H9 (cell line): ENCODE data around the gene MLIP. TPM values are rescaled to one million over a fixed set of nuclear protein-coding genes. Genes with fewer than 3 reads are reported as not detected.

Experiments
- DNase-seq: peaks from one replicate; pipeline ENCODE4 v3.0.0-alpha.2; 2017
- H2AFZ ChIP-seq: one replicate; pipeline ENCODE4 v1.6.1; 2013; ENCODE audit warnings: mild to moderate bottlenecking, low read length, control low read depth, moderate library complexity
- H2AK5ac ChIP-seq: 2 replicates; pipeline ENCODE4 v1.6.1; 2013; ENCODE audit warnings: low read length, control low read depth, mixed read lengths; ENCODE audit not compliant: insufficient read length
- H2BK120ac ChIP-seq: one replicate; pipeline ENCODE4 v1.6.1; 2013; ENCODE audit warnings: low read depth, mild to moderate bottlenecking, low read length, control low read depth, inconsistent platforms; ENCODE audit not compliant: poor library complexity, severe bottlenecking
- H2BK12ac ChIP-seq: 2 replicates; pipeline ENCODE4 v1.6.1; 2013; ENCODE audit warnings: low read length, control low read depth, mixed read lengths, low read depth; ENCODE audit not compliant: insufficient read length
- H2BK15ac ChIP-seq: 2 replicates; pipeline ENCODE4 v1.6.1; 2013; ENCODE audit warnings: low read depth, low read length, control low read depth
- H2BK20ac ChIP-seq: one replicate; pipeline ENCODE4 v1.6.1; 2013; ENCODE audit warnings: low read depth, mild to moderate bottlenecking, low read length, control low read depth, inconsistent platforms; ENCODE audit not compliant: poor library complexity, severe bottlenecking
- H2BK5ac ChIP-seq: 2 replicates; pipeline ENCODE4 v1.6.1; 2013; ENCODE audit warnings: low read length, control low read depth, mixed read lengths; ENCODE audit not compliant: insufficient read length
- H3K14ac ChIP-seq: 2 replicates; pipeline ENCODE4 v1.6.1; 2013; ENCODE audit warnings: low read length, control low read depth; ENCODE audit not compliant: insufficient read depth
- H3K18ac ChIP-seq: 2 replicates; pipeline ENCODE4 v1.6.1; 2013; ENCODE audit warnings: low read depth, mild to moderate bottlenecking, mixed read lengths, low read length, control low read depth; ENCODE audit not compliant: insufficient read length
- H3K23ac ChIP-seq: 2 replicates; pipeline ENCODE4 v1.6.1; 2013; ENCODE audit warnings: low read length, control low read depth, mixed read lengths, low read depth; ENCODE audit not compliant: insufficient read length
- H3K23me2 ChIP-seq: 2 replicates; pipeline ENCODE4 v1.6.1; 2013; ENCODE audit warnings: low read depth, mild to moderate bottlenecking, mixed read lengths, low read length, control low read depth; ENCODE audit not compliant: insufficient read length, poor library complexity, severe bottlenecking
- H3K27ac ChIP-seq: 2 replicates; pipeline ENCODE4 v1.5.1; 2013; ENCODE audit warnings: low read length, control low read depth, mixed read lengths, low read depth; ENCODE audit not compliant: insufficient read length
- H3K27me3 ChIP-seq: 2 replicates; pipeline ENCODE4 v1.6.1; 2013; ENCODE audit warnings: low read length, control low read depth, inconsistent platforms; ENCODE audit not compliant: insufficient read depth
- H3K4ac ChIP-seq: 2 replicates; pipeline ENCODE4 v1.6.1; 2013; ENCODE audit warnings: low read depth, mild to moderate bottlenecking, control low read depth, inconsistent platforms, low read length, moderate library complexity
- H3K4me1 ChIP-seq: 2 replicates; pipeline ENCODE4 v1.6.1; 2013; ENCODE audit warnings: low read length, control low read depth, inconsistent platforms; ENCODE audit not compliant: insufficient read depth
- H3K4me2 ChIP-seq: 2 replicates; pipeline ENCODE4 v1.6.1; 2013; ENCODE audit warnings: low read length, control low read depth, mixed read lengths; ENCODE audit not compliant: insufficient read length, insufficient read depth
- H3K56ac ChIP-seq: 2 replicates; pipeline ENCODE4 v1.6.1; 2013; ENCODE audit warnings: low read depth, mild to moderate bottlenecking, mixed read lengths, low read length, control low read depth; ENCODE audit not compliant: insufficient read length
- H3K79me1 ChIP-seq: 2 replicates; pipeline ENCODE4 v1.6.1; 2013; ENCODE audit warnings: low read depth, mild to moderate bottlenecking, moderate library complexity, low read length, control low read depth, inconsistent platforms; ENCODE audit not compliant: insufficient read depth, poor library complexity, severe bottlenecking
- H3K79me2 ChIP-seq: 2 replicates; pipeline ENCODE4 v1.6.1; 2013; ENCODE audit warnings: low read length, control low read depth, inconsistent platforms; ENCODE audit not compliant: insufficient read depth
- H3K9ac ChIP-seq: 2 replicates; pipeline ENCODE4 v1.6.1; 2013; ENCODE audit warnings: low read length, control low read depth, mixed read lengths; ENCODE audit not compliant: insufficient read length; ENCODE audit errors: extremely low read depth
- H3K9me3 ChIP-seq: one replicate; pipeline ENCODE4 v1.6.1; 2013; ENCODE audit warnings: low read depth, low read length, inconsistent platforms; ENCODE audit not compliant: control insufficient read depth
- H3T11ph ChIP-seq: one replicate; pipeline ENCODE4 v1.6.1; 2013; ENCODE audit warnings: mild to moderate bottlenecking, low read length, control low read depth, inconsistent platforms
- H4K20me1 ChIP-seq: one replicate; pipeline ENCODE4 v1.6.1; 2013; ENCODE audit not compliant: control insufficient read depth, insufficient read length, insufficient read depth
- H4K5ac ChIP-seq: 2 replicates; pipeline ENCODE4 v1.6.1; 2013; ENCODE audit warnings: low read depth, mild to moderate bottlenecking, mixed read lengths, low read length, control low read depth; ENCODE audit not compliant: insufficient read length
- H4K8ac ChIP-seq: replicated peaks from 2 replicates; pipeline ENCODE4 v1.6.1; 2013; ENCODE audit warnings: low read length, control low read depth, mixed read lengths, low read depth; ENCODE audit not compliant: insufficient read length
- H4K91ac ChIP-seq: 2 replicates; pipeline ENCODE4 v1.6.1; 2013; ENCODE audit warnings: low read depth, mild to moderate bottlenecking, moderate library complexity, mixed read lengths, low read length, control low read depth; ENCODE audit not compliant: insufficient read length
- H3K27ac Mint-ChIP-seq, 3 experiments: 2 replicates in 2 of 3; 3 replicates in 1 of 3; pipeline ENCODE4 v1.8.0; 2020 to 2021; ENCODE audit warnings: mixed read lengths in 3 of 3, mild to moderate bottlenecking in 1 of 3, moderate library complexity in 1 of 3
- H3K27me3 Mint-ChIP-seq: 2 replicates; pipeline ENCODE4 v1.8.0; 2021; ENCODE audit warnings: low read depth, mild to moderate bottlenecking, moderate library complexity, mixed read lengths
- H3K36me3 Mint-ChIP-seq, 3 experiments: 2 replicates in 2 of 3; 3 replicates in 1 of 3; pipeline ENCODE4 v1.8.0; 2020 to 2021; ENCODE audit warnings: low read depth in 3 of 3, mixed read lengths in 3 of 3; ENCODE audit not compliant: insufficient read depth in 1 of 3
- H3K4me1 Mint-ChIP-seq, 2 experiments: 2 replicates each; pipeline ENCODE4 v1.8.0; 2020; ENCODE audit warnings: mixed read lengths in 2 of 2
- H3K4me3 Mint-ChIP-seq, 2 experiments: 2 replicates in 1 of 2; 3 replicates in 1 of 2; pipeline ENCODE4 v1.8.0; 2020 to 2021; ENCODE audit warnings: mild to moderate bottlenecking in 2 of 2, mixed read lengths in 2 of 2, moderate library complexity in 1 of 2
- H3K9me3 Mint-ChIP-seq, 2 experiments: 2 replicates in 1 of 2; 3 replicates in 1 of 2; pipeline ENCODE4 v1.8.0; 2020; ENCODE audit warnings: mild to moderate bottlenecking in 2 of 2, mixed read lengths in 2 of 2, moderate library complexity in 1 of 2
- WGBS: extraction: QIAGEN DNeasy Blood & Tissue Kit; methylation state at CpG from one replicate; pipeline ENCODE4 v1.1.7; 2013; ENCODE audit warnings: missing lambda C conversion rate, low lambda C conversion rate, mixed read lengths; ENCODE audit not compliant: insufficient read length; ENCODE audit errors: extremely low coverage; 5-methylcytosine and 5-hydroxymethylcytosine counted together
- total RNA-seq: library from RNA; stranded (reverse); gene quantifications from 2 replicates; pipeline ENCODE4 v1.2.1, GENCODE V29; 2021
- TF ChIP-seq, protein P1 (sequence below): fragments of 200-600 bp; sonication (generic); conservative IDR thresholded peaks from 3 replicates; pipeline ENCODE4 v1.8.0; 2021; ENCODE audit warnings: antibody characterized with exemption, mild to moderate bottlenecking

Gene MLIP
- total RNA-seq, 1 experiment from 2014 or later, result not detected

GRCh38 chr6:54098450-54099044 lies 12.7 kb upstream of the MLIP start:
- Histone ChIP-seq H3K23me2 (no peaks in the 10 kb centered on the region), H4K5ac (no peak overlapping the region), H3K4me1 (no peaks in the 10 kb centered on the region), H3K27me3 (no peaks in the 10 kb centered on the region), H2BK120ac (no peak overlapping the region), H4K20me1 (no peaks in the 10 kb centered on the region), H2AK5ac (no peak overlapping the region), H4K8ac (no peak overlapping the region), H3K9ac (no peak overlapping the region), H2BK12ac (no peak overlapping the region), H3K9me3 (no peaks in the 10 kb centered on the region), H3K4ac (no peak overlapping the region), H3K79me1 (no peaks in the 10 kb centered on the region), H3K23ac (no peak overlapping the region), H3K56ac (no peak overlapping the region), H2BK5ac (no peak overlapping the region), H3K4me2 (no peak overlapping the region), H2BK15ac (no peak overlapping the region), H3T11ph (no peak overlapping the region), H3K18ac (no peak overlapping the region), H4K91ac (no peak overlapping the region), H3K14ac (no peak overlapping the region), H3K27ac (no peak overlapping the region), H2BK20ac (no peak overlapping the region), H2AFZ (no peak overlapping the region), H3K79me2 (no peaks in the 10 kb centered on the region)
- no CpG with 5 or more reads among the region's 6 CpGs for WGBS
- H3K4me3 Mint-ChIP-seq, result no peak overlapping the region
- TF ChIP-seq, protein P1, sequence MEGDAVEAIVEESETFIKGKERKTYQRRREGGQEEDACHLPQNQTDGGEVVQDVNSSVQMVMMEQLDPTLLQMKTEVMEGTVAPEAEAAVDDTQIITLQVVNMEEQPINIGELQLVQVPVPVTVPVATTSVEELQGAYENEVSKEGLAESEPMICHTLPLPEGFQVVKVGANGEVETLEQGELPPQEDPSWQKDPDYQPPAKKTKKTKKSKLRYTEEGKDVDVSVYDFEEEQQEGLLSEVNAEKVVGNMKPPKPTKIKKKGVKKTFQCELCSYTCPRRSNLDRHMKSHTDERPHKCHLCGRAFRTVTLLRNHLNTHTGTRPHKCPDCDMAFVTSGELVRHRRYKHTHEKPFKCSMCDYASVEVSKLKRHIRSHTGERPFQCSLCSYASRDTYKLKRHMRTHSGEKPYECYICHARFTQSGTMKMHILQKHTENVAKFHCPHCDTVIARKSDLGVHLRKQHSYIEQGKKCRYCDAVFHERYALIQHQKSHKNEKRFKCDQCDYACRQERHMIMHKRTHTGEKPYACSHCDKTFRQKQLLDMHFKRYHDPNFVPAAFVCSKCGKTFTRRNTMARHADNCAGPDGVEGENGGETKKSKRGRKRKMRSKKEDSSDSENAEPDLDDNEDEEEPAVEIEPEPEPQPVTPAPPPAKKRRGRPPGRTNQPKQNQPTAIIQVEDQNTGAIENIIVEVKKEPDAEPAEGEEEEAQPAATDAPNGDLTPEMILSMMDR, result no peak
- no peaks in the 10 kb centered on the region for H3K36me3 Mint-ChIP-seq
- H3K27me3 Mint-ChIP-seq, result no peaks in the 10 kb centered on the region
- peaks cover 0 to 6% of the 10 kb centered on the region in 2 experiments; a peak in 1 of 4 replicates for H3K4me1 Mint-ChIP-seq
- H3K27ac Mint-ChIP-seq, result no peak overlapping the region
- H3K9me3 Mint-ChIP-seq, result no peaks in the 10 kb centered on the region
- DNase-seq, result no peak
